ENCODE measurements around the gene MMP12.

GRCh38 chr11:102829316-102830000 lies 45.3 kb downstream of the MMP12 start:
- TF ChIP-seq CTCF (IDR thresholded peaks at IDR 0.05) (no peak), POLR2A (IDR thresholded peaks at IDR 0.05) (no peak)
